GM23248 (cell line): ENCODE data around the gene AP3S1.

ENCODE experiments used
- EZH2 ChIP-seq: fragments of 200-600 bp; sonication (generic); IDR thresholded peaks from 2 replicates; pipeline ENCODE4 v1.6.1; 2018; ENCODE audit warnings: antibody characterized with exemption, mild to moderate bottlenecking; ENCODE audit not compliant: insufficient read depth, poor library complexity, severe bottlenecking
- EZH2phosphoT487 ChIP-seq: fragments of 200-600 bp; sonication (generic); IDR thresholded peaks from 2 replicates; pipeline ENCODE4 v1.6.1; 2018; ENCODE audit warnings: antibody characterized with exemption, moderate library complexity, mild to moderate bottlenecking, low read depth; ENCODE audit not compliant: insufficient read depth

GRCh38 chr5:115829913-115830312 is 11.8 kb upstream of the AP3S1 start:
- TF ChIP-seq EZH2 (no peak), EZH2phosphoT487 (no peak)
